AG20443 (cell line): ENCODE results near the gene RNF113B.

Experiments used
- DNase-seq: peaks from one replicate; pipeline ENCODE4 v3.0.0; 2012; ENCODE audit warnings: low spot score, mixed read lengths

RNF113B gene

DNA sequence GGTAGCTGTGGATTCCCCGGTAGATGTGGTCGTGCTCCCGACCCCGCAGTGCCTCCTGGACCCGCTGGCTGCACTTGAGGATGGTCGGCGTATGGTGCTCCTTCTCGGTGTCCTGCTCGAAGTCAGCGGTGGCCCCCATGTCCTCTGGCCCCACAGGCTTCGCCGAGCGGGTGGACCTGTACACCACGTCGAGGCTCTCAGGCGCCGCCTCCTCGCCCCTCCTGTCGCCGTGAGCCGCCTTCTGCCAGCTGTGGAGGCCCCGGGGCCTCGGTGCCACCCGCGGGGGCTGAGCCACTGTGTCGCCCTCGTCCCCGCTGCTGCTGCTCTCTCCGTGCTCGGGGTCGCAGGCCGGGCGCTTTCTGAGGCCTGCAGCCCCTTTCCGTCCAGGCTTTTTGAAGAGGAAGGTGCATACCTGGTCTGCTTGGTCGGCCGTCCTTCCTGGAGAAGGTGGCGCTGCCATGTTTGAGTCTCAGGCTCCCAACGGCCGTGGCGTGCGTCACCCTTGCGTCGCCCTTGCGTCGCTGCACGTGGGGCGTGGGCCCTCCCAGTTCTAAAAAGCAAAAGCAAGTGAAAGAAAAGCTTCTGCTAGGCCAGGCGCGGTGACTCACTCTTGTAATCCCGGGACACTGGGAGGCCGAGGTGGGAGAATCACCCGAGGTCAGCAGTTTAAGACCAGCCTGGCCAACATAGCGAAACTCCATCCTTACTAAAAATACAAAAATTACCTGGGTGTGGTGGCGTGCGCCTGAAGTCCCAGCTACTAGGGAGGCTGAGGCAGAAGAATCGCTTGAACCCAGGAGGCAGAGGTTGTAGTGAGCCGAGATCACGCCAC is at the start of gene RNF113B:
Gene RNF113B (minus strand): TSS at position 493 of the 832 bp plus-strand sequence. CDS start 33 bp downstream, at position 460.
- DNase-seq, result no peak

DNA sequence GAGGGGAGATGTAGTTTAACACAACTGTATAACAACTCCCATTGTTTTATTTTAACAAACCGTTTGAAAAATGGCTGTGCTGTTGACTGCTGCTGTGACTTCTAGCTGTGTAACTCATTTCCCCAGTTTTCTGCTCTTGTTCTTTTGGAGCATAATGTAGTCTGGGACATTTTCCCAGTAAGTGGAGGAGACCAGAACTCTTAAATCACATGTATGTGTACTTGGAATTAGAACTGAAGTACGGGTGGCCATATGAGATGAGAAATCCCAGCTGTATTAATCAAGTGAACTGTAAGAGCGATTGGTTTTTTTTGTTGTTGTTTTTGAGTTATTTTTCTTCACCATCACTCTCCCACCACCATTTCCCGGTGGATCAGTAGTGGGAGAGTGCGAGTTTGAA is 49.4 kb upstream of the RNF113B start:
- no peak for DNase-seq

DNA sequence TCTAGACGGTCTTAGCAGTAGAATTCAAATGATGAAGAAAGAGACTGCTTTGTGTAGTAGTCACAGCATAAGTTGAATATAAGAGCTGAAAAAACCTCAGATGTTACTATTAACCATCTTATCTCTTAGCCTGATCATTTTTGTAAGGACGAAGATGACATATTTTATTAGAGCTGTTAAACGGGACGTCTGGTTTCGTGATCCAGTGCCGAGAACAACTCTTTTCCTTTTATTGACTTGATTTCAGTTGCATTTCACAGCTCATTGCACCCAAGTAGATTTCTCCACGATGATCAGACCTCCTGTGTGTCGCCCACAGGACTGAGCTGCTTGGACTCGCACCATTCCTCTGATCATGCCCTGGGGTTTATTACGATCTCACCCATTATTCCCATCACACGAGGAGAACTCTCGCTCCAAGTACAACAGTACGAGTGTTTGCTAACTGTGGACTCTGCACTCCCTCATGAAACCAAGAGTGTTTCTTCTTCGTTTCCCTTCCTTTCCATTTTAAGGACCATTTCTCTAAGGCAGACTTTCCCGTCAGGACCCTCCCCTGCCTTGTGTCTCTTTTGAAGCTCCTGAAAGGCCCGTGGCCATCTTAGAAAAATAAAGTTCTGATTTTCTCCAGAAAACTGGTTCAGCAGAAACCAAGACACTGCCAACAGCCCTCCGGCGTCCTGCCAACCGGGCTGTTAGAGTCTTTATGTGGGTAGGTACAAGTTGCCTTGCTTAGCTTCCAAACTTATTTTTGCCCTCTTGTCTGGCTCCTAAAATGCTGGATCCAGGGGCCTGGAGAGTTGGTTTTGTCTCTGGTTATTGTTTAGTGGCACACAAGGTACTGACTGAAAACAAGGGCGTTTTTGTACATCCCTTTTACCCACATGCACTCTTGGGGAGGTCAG is 48.2 kb upstream of the RNF113B start:
- no peak for DNase-seq

DNA sequence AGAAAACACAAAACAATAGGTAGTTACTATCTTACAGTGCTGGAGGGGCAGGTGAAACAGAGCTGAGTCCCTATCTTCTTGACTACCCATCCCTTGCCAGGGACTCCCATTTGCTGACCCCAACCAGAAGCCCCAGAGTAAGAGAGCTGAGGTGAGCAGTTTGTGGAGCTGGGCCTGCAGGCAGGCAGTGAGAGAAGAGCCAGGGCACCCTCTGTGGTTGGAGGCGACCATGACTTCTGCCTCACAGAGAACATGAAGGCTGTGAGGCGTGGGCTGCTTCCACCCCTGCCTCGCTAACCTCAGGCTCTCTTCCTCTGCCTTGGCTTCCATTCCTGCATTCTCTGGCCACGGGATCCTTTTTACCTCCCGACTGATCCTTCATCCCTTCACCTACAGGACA is 47.5 kb upstream of the RNF113B start:
- no peak for DNase-seq

DNA sequence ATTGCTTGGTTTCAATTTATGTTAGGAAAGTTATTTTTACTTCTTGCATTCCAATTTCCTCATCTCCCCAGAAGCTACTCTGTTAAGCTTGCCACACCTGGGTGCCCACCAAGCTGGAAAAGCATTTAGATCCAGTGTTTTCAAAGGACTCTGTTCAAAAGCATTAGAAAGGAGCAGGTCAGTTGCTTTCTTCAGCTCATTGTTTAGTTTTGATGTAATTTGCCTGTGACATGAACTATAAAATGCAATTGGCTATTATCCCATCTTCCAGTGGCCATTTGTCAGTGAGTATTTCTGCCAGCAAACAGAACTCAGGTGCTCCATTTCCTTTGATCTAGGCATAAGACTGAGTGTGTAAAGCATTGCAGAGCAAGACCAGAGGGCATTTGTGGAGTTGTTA is 46.7 kb upstream of the RNF113B start:
- no peak for DNase-seq

DNA sequence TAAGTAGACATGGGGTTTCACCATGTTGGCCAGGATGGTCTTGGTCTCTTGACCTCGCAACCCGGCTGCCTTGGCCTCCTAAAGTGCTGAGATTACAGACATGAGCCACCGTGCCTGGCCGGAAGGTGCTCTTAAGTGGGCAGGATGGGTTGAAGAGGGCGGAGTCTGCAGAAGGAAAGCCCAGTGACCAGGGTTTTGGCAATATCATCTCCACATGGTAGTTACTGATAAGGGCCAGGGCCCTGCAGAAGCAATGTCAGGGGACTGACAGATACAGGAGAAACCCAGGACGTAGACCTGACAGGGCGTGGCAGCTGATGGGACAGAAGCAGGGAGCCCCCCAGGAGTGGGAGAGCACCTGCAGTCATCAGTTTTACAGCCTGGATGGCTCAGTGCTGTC is 45.7 kb upstream of the RNF113B start:
- DNase-seq, result no peak

DNA sequence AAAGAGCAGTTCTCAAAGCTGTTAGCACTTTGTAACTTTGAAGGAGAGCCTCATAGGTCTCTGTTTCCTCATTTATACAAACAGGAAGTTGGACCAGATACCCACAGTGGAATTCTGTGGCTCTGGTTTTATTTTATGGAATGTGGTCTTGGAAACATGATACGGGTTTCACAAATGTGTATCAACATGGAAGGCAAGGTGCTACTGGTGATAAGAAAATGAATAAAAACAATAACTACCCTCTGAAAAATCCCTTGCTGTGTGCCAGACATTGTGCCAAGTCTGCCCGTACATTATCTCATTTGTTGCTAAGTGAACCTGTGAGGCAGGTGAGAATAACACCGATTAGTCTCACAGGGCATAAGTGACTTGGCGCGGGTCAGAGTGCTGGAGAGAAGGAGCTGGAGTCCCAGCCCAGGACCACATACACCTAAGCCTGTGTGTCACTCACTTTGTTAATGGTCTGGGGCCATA is 45.0 kb upstream of the RNF113B start:
- DNase-seq, result peak; percentile 38

DNA sequence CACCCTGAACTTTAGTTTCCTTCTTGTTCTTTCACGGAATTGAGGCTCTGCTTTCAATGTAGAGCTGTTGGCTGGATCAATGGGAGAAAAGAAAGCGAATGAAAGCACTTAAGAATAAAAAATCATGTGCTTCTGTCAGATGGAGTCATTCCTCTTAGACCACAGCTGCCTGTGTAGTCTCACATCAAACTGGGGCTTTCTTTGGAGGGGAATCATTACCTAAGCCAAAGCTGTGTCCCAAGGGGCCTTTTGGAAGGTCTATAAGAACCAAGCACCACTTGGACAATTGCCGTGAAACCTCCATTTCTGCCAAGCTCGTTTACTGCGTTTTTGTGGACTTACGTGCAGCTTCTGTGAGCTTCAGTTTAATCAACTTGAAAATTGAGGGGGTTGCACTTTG is 44.2 kb upstream of the RNF113B start:
- no peak for DNase-seq

DNA sequence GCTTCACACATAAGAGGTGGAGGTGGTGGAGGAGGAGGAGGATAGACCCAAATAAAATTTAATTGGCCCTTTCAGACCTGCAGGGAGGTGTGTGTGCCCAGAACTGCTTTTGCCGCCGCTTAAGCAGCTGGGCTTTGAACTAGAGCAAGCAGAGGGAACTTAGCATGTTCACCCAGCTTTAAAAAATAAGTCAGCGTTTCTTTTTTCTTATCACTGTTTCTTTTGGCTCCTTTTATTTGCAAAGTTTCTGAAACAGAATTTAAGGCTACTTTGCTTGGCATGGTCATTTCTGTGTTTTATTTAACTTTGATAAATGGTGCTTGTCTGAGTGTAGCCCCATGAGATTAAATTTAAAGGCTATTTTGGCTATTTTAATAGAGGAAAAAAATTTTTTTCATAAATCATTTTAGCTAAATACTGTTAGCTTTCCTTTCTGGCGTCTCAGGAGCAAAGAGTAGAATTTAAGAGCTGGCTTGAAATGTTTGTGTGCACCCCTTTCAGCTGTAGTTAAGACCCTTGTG is 43.3 kb upstream of the RNF113B start:
- no peak for DNase-seq

DNA sequence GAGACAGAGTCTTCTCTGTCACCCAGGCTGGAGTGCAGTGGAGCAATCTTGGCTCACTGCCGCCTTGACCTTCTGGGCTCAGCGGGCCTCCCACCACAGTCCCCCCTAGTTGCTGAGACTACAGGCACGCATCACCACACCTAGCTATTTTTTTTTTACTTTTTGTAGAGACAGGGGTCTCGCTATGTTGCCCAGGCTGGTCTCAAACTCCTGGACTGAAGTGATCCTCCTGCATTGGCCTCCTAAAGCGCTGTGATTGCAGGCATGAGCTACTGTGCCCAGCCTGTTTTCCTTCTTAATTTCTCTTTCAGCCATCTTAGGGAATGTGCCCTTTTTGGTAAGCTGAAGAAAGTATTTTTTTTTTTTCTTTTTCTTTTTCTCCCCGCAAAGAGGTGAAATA is 42.6 kb upstream of the RNF113B start:
- no peak for DNase-seq

DNA sequence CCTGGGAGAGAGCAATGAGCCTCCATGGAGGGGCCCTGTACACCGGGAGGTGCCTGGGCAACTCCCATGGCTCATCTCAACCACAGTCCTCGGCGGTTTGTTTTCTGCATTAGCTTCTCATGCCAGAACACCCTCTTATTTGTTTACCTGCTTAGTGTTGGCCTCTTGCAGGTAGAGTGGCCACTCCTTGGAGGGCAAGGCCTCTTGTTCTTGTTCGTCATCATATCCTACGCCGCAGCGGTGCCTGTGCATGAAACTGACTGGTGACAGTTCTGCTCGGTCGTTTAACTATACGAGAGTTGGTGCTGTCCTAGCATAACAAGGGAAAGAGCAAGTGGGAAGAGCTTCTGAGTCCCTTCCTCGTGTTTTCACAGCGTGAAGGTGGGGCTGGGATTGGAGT is 40.5 kb upstream of the RNF113B start:
- no peak for DNase-seq

DNA sequence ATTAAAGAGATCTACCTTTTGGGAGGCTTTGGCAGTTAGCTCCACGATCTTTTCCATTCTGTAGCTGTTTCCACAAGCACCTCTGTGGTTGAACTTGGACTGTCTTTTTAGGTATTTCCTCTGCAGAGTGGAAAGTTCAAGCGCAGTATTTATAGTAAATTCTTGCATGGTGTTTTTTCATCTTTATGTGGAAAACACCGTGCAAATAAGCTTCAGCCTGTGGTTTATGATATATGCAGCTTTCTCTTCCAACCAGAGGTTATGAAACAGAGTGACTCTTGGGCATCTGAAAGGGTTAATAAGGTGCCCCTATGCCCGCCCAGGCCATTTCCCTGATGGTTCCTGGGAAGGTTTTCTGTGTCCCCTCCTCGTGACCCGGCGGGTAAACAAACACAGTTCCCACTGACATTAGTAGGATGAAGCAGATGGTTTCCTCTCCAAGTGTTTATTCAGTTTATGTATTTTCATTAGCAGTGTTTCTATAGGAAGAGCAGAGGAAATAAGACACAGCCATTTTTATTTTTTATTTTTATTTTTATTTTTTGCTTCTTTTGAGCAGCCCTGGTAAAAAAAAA is 39.7 kb upstream of the RNF113B start:
- no peak for DNase-seq

DNA sequence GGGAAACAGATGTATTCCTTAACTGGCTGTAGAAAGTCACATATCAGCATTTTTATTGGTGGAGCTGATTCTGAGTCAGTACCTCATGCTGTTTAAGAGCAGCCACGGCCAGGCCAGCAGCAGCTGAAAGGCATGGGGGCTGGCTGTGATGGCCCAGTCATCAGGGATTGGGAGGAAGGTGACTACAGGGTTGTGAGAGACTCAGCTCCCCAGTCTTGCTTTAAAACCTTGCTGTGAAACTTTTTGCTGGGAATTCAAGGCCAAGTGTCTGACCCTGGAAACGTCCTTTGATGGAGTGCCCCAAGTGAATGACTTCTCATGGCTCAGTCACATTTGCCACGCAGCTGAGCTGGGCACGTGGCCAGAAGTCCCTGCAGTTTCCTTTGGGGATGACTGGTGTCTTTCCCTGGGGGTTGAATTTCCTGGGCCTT is 39.1 kb upstream of the RNF113B start:
- DNase-seq, result peak; percentile 86

DNA sequence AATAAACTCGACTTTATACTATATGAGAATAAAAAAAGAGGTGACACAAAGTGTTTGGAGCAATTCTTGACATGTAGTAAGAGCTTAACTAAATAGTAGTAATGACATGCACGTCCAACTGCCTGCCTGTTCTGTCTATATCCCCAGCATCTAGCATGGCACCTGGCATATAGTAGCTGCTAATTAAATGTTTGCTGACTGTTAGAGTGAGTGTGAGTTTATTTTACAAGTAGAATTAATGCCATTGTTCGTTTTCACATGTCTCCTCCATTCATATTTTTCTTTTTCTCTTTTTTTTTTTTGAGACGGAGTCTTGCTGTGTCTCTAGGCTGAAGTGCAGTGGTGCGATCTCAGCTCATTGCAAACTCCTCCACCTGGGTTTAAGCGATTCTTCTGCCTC is 38.4 kb upstream of the RNF113B start:
- DNase-seq, result no peak

DNA sequence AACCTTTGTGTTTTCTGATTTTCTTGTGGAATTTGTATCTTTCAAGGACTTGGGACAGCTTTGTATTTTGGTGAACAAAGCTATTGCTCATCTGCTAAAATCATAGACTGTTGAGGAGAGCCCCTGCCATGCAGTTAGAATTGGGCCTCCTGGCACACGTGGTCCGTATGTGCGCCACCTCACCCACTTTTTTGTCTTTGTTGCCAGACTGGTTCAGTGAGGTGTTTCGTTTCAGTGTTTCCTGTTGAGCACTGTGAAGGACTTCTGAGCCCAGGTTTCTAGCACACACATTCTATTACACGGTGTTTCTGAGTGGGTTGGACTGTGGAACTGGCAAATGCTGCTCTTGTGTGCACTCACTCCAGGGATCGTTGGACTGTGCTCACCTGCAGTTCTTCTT is 37.6 kb upstream of the RNF113B start:
- DNase-seq, result no peak

DNA sequence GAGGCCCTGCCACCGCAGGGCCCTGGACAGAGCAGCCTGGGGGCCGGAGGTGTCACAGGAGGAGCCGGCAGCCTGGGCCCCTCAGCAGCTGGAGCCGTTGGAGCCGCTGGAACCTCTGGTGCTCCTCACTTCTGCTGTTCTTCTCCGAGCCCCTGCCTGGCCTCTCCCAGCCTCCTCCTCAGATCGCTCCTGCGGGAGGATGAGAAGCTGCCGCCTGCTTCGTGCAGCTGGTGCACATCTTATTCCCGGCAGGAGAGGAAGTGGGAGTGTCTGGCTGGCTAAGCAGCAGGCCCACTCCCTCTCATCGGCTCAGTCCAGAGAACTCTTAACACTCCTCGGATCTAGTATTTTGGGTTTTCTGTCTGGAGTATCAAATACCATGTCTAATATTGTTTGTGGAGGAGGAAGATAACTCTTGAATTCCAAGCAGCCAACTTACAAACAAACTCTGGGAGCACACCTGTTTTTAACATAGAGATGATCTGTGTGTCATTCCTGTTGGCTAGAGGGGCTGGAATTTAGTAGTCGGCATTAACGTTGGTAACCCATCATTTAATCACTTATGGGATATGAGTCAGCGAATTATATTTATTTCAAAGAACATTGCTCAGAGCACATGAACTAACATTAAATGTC is 37.1 kb upstream of the RNF113B start:
- DNase-seq, result peak; percentile 22

DNA sequence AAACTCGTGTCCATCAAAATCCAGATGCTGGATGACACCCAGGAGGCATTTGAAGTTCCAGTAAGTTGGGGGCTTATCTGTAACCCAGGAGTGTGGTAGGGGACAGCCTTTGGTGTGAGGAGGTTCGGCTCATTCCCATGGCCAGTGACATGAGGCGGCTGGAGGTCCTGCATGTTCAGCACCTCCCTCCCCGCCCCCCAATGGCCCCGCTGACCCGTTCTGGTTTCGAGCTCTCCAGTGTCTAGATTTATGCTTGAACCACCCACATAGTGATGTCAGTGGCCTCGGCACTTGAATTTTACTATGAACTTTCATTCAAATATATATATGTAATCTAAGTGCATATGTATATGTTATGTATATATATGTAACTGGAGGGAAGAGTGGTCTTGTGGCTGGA is 36.3 kb upstream of the RNF113B start:
- no peak for DNase-seq

DNA sequence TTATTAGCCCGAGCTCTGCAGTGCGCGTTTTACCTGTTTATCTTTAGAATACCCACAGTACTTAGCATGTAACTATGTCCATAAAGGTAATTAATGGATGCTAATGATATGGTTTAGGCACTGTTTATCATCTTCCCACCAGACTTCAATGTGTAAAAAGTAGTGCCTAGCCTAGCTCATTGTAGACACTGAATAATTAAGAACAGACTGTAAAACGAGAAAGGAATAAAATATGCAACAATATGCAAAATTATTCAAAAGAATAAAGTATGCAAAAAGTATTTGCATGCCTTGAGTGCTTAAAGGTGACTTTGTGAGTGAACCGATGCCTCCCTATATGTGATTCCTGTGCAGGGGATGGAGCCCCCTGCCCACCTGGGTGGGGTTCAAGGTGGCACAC is 35.7 kb upstream of the RNF113B start:
- DNase-seq, result no peak

DNA sequence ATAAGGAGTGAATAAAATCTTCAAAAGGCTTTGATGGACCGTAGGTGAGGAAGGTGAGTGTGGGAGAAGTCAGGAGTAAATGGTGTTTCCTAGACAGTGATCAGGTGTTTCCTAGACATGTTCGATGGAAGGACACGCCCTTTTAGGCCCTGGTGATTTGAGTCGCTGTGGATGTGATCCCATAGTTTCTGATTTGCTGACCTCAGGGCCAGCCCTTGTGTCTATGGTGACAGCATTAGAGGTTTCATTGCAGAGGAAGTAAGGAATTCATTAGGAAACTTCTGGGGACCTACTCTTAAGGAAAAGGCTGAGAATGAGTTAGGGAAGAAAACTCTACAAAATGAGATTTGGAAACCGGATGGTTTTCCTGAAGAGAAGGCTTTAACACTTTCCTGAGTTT is 31.5 kb upstream of the RNF113B start:
- no peak for DNase-seq

DNA sequence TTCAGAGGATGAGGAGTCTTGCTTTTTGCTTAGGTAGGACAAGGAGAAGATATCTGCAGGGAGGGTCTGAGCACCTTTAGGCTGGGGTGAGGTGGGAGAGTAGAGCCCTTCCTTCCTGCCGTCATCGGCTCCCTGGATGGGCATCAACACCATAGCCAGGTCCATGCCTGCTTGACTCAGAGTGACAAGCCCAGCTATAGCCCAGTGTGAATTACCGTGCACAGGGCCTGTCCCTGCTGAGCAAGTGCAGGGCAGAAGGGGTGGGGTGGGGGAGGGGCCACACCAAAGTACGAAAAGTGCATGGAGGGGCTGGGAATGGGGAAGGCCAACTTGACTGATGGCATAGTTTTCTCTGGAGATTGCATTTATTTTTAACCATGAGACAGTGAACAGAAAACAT is 30.3 kb upstream of the RNF113B start:
- peak; percentile 25 for DNase-seq

DNA sequence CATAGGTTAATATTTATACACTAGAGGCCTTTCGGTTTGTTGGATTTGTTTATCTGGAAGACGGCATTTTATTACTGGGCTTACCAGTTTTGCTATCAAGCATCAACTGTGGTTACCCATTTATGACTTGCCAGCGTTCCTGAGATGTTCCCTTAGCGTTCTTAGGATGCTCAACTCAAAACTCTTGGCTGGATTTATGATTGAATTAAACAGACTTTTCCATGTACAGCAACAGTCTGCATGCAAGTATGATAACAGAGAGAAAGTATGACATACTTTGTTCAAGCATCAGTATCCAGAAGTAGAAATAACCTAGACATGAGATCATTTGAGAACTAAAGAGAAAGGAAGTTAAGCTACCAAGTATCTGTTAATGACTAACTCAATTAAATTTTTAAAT is 29.9 kb upstream of the RNF113B start:
- peak; percentile 74 for DNase-seq

DNA sequence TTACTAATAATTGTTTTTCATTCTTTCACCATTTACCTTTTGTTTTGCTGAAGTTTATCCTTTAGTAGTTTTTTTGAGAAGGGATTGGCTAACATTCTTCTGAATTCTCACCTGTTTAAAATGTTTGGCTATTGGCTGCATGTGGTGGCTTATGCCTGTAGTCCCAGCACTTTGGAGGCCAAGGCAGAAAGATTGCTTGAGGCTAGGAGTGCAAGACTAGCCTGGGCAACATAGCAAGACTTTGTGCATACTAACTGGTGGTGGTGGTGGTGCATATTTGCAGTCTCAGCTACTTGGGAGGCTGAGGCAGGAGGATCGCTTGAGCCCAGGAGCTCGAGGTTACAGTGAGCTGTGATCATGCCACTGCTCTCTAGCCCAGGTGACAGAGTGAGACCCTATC is 27.5 kb upstream of the RNF113B start:
- no peak for DNase-seq
